Breast epithelium (tissue), 4 donors: ENCODE data around the gene PAPPA. TPM values are rescaled to one million over a fixed set of nuclear protein-coding genes. Genes with fewer than 3 reads are reported as not detected.

ENCODE experiments used
- DNase-seq, 2 donors: peaks; one replicate each; pipeline ENCODE4 v3.0.0-alpha.2; 2019; ENCODE audit warnings: low spot score in 2 of 2
- H3K27ac ChIP-seq, 2 donors: fragments of 200-600 bp; sonication (generic) in 1 of 2; one replicate each; pipeline ENCODE4 v1.5.1; 2016 to 2019; ENCODE audit warnings: mild to moderate bottlenecking in 1 of 2
- H3K27me3 ChIP-seq, 2 donors: fragments of 200-600 bp; sonication (generic) in 1 of 2; one replicate each; pipeline versions ENCODE4 v1.5.1 to v1.6.0; 2017 to 2019; ENCODE audit warnings: control low read depth in 1 of 2, mild to moderate bottlenecking in 1 of 2
- H3K36me3 ChIP-seq: fragments of 200-600 bp; one replicate; pipeline ENCODE4 v1.5.1; 2019
- H3K4me1 ChIP-seq, 2 donors: fragments of 200-600 bp; sonication (generic); one replicate each; pipeline ENCODE4 v1.5.1; 2016 to 2019; ENCODE audit warnings: control low read depth in 1 of 2
- H3K4me3 ChIP-seq, 3 donors: fragments of 200-600 bp; sonication (generic); 1 replicate in 2 of 3; 2 replicates in 1 of 3; pipeline ENCODE4 v1.5.1; 2016 to 2019; ENCODE audit warnings: mild to moderate bottlenecking in 3 of 3, moderate library complexity in 2 of 3
- H3K9me3 ChIP-seq, 2 donors: fragments of 200-600 bp; sonication (generic) in 1 of 2; one replicate each; pipeline ENCODE4 v1.5.1; 2016 to 2019; ENCODE audit warnings: control low read depth in 1 of 2
- POLR2A ChIP-seq: fragments of 450-650 bp; IDR thresholded peaks from one replicate; pipeline ENCODE4 v1.6.1; 2016; ENCODE audit warnings: antibody characterized with exemption, mild to moderate bottlenecking, moderate library complexity
- POLR2AphosphoS5 ChIP-seq, 3 donors: sonication (generic); formaldehyde crosslinking; IDR thresholded peaks; one replicate each; pipeline ENCODE4 v1.6.1; 2017; ENCODE audit warnings: antibody characterized with exemption in 3 of 3
- intact Hi-C: fragments of 100-400 bp; cut with DNase I; formaldehyde crosslinking; loops from one replicate; pipeline ENCODE4 v1.15.1; 2023; ENCODE audit warnings: low total_unique reads
- total RNA-seq, 3 donors: library from RNA; depleted of rRNA; stranded (reverse); fragments of >200 nt; gene quantifications; one replicate each; pipeline ENCODE4 v1.1.0, GENCODE V29; 2016
- TF ChIP-seq, protein P1 (sequence below), 3 donors: fragments of 450-650 bp; IDR thresholded peaks; one replicate each; pipeline ENCODE4 v1.5.1; 2016 to 2017; ENCODE audit warnings: antibody characterized with exemption in 3 of 3, mild to moderate bottlenecking in 3 of 3, moderate library complexity in 3 of 3

Gene PAPPA
- total RNA-seq, 3 donors from 2014 or later = 2.6 to 3.4 (median 3.4) TPM

DNA sequence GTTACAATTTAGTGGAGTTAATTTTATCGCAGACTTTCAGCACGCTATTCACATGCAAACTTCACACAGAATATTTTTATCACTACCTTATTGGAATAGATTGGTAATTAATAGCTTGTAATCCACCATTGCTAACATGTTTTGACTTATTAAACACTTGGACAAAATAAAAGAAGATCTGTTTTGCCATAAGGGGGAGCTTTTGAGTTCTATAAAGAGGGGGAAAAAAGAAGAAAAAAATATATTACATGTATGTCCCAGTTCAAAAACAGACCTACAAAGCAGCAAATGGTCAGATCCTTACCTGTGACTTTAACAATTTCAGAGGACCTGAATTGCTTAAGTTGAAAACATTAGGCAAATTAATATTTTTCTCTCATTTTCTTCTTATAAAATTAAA, 1.2 kb upstream of the PAPPA start:
- Histone ChIP-seq H3K4me3 (no peak overlapping the region), H3K9me3 (no peaks in the 10 kb centered on the region), H3K4me1 (no peaks in the 10 kb centered on the region), H3K27me3 (peaks cover 0 to 4% of the 10 kb centered on the region in 2 donors), H3K27ac (no peak overlapping the region), H3K36me3 (no peaks in the 10 kb centered on the region)
- intact Hi-C loops = no loop called here
- DNase-seq = no peak
- TF ChIP-seq POLR2AphosphoS5 (IDR thresholded peaks at IDR 0.05) (no peak), POLR2A (no peak)
- TF ChIP-seq, protein P1, sequence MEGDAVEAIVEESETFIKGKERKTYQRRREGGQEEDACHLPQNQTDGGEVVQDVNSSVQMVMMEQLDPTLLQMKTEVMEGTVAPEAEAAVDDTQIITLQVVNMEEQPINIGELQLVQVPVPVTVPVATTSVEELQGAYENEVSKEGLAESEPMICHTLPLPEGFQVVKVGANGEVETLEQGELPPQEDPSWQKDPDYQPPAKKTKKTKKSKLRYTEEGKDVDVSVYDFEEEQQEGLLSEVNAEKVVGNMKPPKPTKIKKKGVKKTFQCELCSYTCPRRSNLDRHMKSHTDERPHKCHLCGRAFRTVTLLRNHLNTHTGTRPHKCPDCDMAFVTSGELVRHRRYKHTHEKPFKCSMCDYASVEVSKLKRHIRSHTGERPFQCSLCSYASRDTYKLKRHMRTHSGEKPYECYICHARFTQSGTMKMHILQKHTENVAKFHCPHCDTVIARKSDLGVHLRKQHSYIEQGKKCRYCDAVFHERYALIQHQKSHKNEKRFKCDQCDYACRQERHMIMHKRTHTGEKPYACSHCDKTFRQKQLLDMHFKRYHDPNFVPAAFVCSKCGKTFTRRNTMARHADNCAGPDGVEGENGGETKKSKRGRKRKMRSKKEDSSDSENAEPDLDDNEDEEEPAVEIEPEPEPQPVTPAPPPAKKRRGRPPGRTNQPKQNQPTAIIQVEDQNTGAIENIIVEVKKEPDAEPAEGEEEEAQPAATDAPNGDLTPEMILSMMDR (IDR thresholded peaks at IDR 0.05) = peak in 1 of 3 donors; percentile 13

DNA sequence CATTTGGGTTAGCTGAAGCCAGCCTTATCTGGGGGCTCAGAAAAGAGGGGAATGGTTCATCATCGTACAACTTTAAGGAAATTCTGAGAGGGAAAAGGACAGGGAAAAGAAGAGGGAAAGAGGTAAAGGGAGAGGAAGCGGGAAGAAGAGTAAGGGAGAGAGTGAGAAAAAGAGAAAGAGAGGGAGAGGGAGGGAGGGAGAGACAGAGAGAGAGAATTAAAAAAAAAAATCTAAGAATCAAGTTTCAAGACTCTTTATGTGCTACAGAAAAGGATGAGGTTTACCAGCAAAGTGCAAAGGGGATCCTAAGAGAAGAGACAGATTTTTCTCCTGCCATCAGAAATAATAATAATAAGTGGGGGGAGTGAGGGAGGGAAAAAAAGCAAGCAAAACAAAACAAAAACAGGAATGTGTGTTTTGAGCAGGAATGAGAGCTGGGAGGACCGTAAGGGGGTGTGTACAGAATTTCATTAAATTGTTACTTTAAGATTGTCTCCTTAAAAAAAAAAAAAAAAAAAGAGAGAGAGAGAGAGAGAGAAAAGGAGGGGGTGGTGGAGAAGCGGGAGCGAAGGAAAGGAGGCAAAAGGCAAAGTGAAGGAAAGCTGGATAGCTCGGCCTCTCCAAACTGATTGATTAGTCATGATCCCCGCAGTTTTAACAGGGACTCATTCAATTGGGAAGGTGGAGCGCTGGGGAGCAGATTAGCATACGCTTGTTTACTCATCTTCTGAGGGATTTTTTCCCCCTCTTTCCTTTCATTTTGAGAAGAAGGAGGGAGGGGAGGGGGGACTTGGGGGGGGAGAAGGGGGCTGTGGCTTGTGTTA, 438 bp upstream of the PAPPA start:
- no peaks in the 10 kb centered on the region for H3K36me3 ChIP-seq
- intact Hi-C loops = no loop called here
- peaks cover 0 to 4% of the 10 kb centered on the region in 2 donors for H3K27me3 ChIP-seq
- H3K27ac ChIP-seq = no peak overlapping the region
- no peaks in the 10 kb centered on the region for H3K9me3 ChIP-seq
- H3K4me1 ChIP-seq = no peaks in the 10 kb centered on the region
- DNase-seq = no peak
- TF ChIP-seq POLR2AphosphoS5 (IDR thresholded peaks at IDR 0.05) (no peak), POLR2A (no peak)
- TF ChIP-seq, protein P1 (IDR thresholded peaks at IDR 0.05) = no peak
- H3K4me3 ChIP-seq = peak overlapping the region; percentile 52 to 78 (median 58)

DNA sequence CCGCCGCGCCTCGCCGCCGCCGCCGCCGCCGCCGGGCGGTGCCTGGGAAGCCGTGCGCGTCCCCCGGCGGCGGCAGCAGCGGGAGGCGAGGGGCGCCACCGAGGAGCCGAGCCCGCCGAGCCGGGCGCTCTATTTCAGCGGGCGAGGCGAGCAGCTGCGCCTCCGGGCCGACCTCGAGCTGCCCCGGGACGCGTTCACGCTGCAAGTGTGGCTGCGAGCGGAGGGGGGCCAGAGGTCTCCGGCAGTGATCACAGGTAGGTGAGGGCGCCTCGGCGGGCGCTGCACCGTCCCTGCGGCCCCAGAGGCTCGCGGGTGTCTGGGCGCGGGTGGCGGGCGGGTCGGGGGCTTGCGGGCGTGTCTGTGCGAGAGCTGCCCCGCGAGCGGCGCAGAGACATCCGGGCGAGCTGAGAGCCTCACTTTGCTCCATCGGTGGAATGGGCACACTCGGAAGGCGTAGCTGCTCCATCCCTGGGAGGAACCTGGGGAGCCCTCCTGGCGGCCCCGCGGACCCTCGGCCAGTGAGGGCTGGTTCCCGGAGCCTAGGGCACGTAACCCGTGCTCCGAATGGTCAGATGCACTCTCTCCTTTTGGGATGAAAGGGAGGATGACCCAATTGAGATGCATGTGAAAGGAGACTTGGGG, 864 bp downstream of the PAPPA start:
- DNase-seq = no peak
- TF ChIP-seq POLR2A (no peak), POLR2AphosphoS5 (IDR thresholded peaks at IDR 0.05) (no peak)
- TF ChIP-seq, protein P1 (IDR thresholded peaks at IDR 0.05) = no peak
- Histone ChIP-seq H3K4me3 (peak overlapping the region; percentile 52 to 78 (median 58)), H3K4me1 (no peaks in the 10 kb centered on the region), H3K36me3 (no peaks in the 10 kb centered on the region), H3K9me3 (no peaks in the 10 kb centered on the region), H3K27ac (peak overlapping the region; percentile 66 to 73), H3K27me3 (peaks cover 0 to 4% of the 10 kb centered on the region in 2 donors)
- intact Hi-C loops = no loop called here

DNA sequence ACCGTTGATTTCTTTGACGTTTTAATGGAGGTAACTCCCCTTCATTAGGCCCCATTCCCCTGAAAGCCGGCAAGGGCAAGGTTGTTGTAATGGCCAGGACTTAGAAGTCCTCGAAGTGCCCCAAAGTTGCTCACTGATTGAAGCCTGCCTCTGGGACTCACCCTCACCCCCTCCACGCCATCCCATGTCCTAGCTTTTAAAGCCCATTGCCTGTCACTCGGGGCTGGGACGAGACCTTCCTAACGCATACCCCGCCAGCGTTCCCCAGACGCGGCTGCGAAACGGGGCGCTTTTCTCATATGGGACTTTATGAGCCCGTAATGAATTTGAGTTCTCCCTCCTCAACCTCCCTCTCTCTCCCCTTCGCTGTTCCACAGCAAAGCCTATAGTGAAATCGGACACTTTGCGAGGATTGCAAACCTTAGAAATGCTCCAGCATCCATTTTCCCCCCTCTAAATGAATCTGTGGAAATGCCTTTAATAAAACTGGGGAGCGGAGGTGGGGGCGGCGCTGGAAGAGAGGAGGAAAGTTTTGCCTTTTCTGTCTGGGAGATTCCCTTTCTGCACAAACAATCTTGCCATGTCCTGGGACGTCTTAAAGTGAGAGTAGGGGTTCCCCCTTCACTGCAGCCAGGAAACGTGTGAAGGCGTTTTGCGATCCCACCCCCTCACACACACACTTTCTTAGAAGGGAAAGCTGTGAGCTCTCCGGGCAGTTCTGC, 1.5 kb downstream of the PAPPA start:
- TF ChIP-seq, protein P1 (IDR thresholded peaks at IDR 0.05) = no peak
- TF ChIP-seq POLR2A = no peak
- TF ChIP-seq POLR2AphosphoS5 (IDR thresholded peaks at IDR 0.05) = no peak
- Histone ChIP-seq H3K27ac (peak overlapping the region; percentile 66 to 73), H3K4me3 (peak overlapping the region; percentile 52 to 78 (median 58)), H3K36me3 (no peaks in the 10 kb centered on the region), H3K9me3 (no peaks in the 10 kb centered on the region), H3K4me1 (no peaks in the 10 kb centered on the region), H3K27me3 (peaks cover 0 to 4% of the 10 kb centered on the region in 2 donors)
- DNase-seq = no peak
- intact Hi-C loops = no loop called here
